ENCODE results near the gene GIT2.

GIT2 gene

DNA sequence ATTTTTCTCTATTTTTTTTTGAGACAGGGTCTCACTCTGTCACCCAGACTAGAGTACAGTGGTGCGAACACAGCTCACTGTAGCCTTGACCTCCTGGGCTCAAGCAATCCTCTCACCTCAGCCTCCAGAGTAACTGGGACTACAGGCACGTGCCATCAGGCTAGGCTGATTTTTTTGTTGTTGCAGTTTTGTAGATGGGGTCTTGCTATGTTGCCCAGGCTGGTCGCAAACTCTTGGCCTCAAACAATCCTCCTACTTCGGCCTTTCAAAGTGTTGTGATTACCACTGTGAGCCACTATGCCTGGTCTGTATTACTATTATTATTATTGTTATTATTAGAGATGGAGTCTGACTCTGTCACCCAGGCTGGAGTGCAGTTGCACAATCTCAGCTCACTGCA lies 23.3 kb downstream of the GIT2 start:
- no peak for DNase-seq (ENCODE audit: low spot score)

DNA sequence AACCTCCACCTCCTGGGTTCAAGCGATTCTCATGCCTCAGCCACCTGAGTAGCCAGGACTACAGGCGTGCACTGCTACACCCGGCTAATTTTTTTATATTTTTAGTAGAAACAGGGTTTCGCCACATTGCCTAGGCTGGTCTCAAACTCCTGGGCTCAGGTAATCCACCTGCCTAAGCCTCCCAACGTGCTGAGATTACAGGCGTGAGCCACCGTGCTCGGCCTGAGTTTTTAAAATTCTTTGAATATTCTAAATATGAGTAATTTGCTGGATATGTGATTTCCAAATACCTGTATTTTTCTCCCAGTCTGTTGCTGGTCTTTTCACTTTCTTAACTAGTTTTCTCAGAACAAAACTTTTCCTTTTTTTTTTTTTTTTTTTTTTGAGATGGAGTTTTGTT lies 27.4 kb downstream of the GIT2 start:
- no peak for DNase-seq (ENCODE audit: low spot score)

DNA sequence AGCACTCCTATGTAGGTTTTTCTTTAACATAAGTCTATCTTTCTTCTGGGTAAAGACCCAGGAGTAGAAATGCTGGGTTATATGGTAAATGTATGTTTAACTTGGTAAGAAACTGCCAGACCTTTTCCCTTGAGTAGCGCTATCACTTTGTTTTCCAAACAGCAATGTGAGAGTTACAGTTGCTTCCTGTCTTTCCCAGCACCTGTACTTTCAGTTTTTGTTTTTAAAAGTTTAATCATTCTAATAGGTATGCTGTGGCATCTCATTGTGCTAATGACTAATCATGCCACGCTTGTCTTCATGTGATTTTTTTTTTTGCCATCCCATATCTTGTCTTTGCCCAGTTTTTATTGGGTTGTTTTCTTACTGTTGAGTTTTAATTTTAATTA lies 28.1 kb downstream of the GIT2 start:
- DNase-seq (ENCODE audit: low spot score), result no peak

DNA sequence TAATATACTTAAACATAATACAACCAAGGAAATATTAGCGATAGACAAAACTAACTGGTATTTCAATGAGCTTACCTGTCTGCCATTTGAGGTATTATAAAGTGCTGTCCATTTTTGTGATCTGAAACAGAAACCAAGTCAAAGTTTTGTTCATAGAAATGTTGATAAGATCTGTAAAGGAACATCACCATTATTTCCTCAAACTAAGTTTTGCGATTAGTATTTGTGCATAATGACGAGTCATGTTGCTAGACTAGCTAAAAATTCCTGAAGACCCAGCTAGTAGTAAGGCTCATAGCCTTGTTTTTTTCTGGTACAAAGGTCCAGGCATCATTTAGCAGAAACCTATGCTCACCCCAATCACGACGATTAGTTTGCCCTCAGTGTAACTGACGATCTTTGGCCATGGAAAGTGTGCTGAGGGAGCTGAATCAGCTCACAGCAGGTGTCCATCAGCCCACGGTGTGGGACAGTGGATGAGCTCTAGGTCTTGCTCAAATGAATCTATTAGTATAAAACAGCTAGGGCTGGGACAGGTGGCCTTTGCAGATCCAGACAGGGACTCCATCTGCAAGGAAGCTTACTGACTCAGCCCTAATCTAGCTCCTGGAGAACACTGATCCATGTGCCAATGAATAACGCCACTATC lies 28.7 kb downstream of the GIT2 start:
- DNase-seq (ENCODE audit: low spot score), result no peak

DNA sequence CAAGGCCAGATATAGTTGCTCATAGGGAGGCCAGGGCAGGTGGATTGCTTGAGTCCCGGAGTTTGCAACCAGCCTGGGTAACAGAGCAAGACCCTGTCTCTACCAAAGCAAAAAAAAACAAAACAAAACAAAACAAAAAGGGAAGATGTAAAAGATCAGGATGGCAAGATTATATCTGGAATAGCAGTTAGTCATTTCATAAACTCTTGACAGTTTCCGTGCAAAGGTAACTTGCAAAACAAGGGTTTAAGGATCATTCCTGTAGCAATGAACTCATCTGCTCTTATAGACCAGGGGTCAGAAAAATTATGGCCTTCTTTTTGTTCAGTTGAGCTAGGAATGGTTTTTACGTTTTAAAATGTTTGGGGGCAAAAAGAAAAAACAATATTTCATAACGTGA lies 29.6 kb downstream of the GIT2 start:
- no peak for DNase-seq (ENCODE audit: low spot score)

DNA sequence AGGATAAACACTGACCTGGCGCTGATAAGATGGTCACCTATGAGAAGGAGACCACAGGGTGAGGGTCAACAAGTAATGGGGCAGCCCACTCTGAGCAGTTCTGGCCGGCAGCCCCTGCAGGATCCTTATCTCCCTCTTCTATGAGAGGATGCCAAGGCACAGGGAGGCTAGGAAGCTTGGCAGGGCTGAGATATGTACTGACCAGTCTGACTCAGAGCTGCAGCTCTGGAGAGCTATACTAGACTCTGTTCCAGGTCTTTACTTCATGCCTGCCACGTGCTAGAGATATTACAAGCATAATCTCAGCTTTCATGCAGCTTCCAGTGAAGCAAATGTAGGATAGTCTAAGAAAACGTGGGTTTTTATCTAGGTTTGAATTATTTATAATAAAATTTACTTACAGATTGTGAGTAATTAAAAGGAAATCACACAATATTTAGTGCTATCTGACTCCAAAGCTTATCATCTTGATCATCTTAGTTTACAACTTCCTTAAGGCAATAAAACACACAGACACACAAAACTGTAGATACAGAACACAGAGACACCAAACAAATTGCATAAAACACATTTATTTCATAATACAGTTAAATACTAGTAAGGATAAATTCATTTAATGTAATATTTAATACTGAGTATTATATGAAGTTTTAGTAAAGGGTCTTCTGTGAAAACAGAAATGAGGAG lies 32.3 kb downstream of the GIT2 start:
- DNase-seq (ENCODE audit: low spot score), result no peak

DNA sequence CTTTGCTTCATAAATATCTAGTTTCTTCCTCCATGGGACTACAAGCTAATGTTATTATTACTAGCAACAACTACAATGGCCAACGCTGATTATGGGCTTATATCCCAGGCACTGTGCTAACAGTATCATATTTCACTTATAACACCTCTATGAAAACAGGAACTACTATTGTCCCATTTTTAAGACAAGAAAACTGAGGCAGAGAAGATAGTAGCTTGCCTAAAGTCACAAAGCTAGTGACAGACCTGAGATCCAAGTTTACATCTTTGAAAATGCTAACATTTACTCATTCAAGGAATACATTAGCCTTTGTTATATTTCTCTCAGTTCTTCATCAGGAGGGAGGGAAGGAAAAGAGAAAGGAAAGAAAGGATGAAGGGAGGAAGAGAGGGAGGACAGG lies 32.8 kb downstream of the GIT2 start:
- DNase-seq (ENCODE audit: low spot score), result no peak

DNA sequence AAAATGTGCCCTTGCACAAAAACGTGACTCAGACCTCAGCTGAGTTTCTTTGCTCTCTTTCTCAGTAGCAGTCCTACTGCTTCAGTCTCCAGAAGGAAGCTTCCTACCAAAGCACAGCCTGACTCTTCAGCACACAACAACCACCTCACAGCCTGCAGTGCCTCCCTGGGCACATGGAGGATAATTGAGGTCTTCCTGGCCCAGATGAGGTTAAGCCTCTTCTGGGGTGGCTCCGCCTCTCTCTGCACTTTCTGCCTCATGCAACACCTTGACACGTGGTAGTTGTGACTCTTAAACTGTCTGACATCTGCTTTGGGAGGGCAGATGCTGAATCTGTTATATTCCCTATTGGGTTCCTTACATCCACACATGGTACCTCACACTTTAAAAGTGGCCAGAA lies 33.8 kb downstream of the GIT2 start:
- DNase-seq (ENCODE audit: low spot score), result no peak

DNA sequence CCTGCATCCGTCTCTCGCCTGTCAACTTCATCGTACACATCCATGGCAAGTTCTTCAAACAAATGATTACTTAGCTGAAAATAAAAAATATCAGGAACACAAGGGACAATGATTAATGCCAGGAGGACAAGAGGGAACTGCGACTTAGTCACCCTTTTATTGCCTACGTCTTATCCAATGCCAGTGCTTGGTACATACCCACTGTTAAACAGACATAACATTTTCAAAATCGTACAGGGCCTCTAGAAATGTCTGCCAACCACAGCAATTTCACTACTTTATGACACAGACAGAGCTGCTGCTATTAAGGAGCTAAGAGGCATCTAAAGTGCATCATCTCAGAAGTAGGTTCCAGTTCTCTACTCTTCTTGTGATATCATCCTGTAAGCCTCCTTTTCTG lies 34.6 kb downstream of the GIT2 start:
- DNase-seq (ENCODE audit: low spot score), result no peak

DNA sequence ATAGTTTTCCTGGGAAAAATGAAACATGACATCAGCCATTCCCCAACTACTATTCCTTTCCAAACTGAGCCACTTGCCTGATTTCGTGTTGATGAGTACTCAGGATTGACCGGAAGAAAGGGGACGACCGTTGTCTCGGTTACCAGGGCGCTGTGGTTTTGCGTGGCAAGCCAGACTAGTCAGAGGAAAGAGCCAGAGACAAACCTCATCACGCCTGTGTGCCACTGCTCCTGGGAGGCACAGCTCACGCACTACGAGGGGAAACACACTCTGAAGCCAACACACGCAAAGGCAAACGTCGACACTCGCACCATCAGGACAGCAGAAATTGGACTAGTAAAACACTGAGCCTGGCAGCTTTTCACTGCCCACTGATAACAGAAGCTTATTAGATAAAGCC lies 35.0 kb downstream of the GIT2 start:
- no peak for DNase-seq (ENCODE audit: low spot score)

DNA sequence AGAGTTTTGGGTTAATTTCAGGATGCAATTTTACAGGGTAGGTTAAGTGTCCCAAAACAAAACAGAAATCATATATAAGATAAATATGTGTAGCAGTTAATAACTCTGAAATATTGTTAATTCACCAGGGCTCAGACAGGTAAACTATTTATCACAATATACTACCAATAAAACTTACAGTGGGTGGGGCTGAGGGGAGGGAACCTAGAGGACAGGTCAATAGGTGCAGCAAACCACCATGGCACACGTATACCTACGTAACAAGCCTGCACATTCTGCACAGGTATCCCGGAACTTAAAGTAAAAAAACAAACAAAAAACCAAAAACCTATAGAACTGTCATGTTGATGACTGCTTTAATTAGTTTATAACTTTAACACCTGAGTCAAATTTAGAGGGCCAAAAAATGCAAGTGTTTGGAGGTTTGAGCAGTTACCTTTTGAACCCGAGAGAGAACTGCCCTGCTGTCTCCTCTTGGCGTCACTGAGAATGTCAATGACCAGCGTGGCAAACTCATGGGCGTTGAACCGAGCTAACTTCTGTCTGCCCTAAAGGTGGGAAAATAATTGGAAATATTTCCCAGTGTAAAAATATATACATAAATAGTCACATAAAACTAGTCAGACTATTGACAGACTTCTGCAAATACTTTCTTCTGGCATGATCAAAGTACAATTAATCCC lies 36.6 kb downstream of the GIT2 start:
- DNase-seq (ENCODE audit: low spot score), result no peak

DNA sequence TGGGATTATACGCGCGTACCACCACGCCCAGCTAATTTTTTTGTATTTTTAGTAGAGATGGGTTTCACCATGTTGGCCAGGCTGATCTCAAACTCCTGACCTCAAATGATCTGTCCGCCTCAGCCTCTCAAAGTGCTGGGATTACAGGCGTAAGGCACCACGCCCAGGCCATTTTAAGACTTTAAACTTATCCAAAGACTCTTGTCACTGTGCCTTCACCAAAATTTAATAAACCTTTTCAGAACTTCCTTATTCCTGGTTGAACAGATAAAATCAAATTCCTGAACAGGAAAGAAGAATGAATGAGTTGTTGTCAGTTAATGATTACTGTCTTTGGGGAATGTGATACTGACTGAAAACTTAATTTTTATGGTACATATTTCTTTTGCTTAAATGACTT lies 37.8 kb downstream of the GIT2 start:
- DNase-seq (ENCODE audit: low spot score), result no peak

DNA sequence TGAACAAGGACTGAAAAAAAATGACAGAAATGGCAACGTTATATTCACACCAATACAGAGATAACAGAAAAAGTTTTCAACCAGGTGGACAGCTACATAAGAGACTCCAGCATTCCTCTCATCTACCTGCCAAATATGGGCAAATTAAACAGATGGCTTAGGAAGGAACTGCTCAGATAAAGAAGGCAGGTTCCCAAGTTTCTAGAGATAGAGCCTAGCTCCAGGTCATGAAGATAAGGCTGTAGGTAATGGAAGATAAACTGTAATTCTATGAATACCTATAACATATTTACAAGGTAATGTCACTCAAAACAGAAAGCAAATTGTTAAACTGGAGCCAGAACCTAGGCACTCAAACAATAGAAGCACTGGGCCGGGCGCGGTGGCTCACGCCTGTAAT lies 42.5 kb downstream of the GIT2 start:
- no peak for DNase-seq (ENCODE audit: low spot score)

DNA sequence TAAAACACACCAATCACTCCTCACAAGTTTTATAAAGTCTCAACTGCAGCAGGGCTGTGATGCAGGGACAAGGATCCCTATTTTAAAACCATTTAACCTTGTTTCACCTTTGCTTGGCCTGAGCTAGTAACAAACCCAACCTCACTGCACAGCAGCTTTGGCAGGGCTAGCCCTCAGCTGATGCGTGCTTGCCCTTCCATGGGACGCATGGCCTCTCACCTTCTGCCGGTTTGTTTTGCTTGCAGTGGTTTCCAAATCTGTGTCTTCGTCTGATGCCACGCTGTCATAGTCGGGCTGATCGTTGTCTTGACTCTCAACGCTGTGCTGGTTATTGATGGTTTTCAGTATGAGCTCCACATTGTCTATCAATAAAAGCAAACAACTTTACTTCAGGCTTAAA lies 43.3 kb downstream of the GIT2 start:
- no peak for DNase-seq (ENCODE audit: low spot score)

DNA sequence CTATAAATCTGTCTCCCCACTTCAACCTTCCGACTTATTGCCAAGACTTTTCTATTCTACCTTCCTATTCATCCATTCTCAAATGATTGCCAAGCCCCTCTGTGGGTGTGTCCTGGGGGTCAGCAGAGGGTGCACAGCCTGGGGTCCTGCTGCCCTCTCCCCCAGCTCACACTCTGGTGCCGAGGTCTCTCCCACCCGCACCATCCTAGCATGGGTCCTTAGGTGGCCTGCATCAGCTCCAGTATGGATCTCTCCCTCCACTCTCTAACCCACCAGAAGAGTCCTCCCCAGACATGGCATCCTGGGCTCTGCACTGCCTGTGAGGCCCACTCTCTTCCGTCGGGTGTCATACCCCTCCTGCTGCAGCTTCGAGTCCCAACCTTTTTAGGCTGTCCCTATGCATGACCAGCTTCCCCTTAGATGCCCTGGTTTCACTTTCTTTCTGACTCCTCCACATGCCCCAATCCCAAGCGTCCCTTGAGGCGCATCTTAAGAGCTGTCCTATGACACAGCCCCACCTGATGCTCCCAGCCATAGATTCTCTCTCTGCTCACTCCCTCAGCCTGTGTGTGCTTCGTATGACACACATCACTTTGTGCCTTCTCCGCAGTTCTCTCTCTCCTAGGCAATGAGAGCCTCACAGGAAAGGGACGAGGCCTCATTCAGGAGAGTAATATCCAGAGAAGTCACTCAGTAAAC lies 43.9 kb downstream of the GIT2 start:
- peak; percentile 52 for DNase-seq (ENCODE audit: low spot score)

DNA sequence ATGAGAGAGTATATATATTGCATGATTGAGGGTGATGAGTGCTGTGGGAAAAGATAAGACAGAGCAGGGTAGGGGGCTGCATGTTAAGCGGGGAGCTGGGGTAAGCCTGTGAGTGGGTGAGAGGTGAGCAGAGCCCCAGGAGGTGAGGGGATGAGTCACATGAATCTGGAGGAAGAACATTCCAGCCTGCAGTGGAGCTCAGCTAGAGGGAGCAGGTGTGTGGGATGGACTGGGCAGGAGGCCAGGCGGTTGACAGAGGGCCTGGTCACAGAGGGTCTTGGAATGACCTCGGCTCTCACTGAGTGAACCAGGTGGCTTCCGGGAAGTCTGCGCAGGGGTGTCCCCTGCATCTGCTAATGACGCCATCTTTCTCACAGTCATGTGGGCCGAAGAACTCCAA lies 44.4 kb downstream of the GIT2 start:
- DNase-seq (ENCODE audit: low spot score), result no peak

DNA sequence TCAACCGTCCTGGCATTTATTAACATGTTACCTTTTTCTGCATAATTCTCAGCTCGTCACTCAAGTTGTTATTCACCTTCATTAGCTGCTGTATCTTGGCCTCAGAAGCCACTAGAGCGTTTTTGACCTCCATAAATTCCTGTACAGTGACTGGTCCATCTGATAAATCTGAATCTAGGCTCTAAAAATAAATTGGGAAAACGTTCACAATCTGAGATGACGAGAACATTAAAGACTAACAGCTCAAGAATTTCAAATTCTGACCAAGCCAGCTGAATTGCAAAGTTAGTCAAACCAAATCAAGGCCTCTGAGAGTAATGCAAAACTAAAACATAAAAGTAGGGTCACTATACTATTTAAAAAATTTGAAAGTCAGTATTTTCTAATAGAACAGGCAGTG lies 45.0 kb downstream of the GIT2 start:
- DNase-seq (ENCODE audit: low spot score), result no peak

DNA sequence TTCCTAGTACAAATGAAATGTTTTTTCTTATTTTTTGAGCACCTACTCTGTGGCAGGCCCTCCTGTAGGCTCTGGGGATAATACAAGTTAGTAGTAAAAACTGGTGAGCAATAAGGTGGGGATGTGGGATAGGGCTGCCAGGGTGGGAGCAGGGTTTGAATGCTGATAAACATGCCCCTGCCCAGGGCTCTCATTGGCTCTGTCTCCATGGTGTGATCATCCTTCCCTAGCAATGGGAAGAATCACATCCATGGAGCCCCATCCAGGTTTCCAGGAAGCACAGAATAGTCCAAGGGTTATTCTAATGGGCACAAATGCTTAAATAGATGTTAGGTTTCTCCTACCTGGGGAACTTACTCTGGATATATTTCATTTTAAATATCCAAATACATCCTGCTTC lies 45.5 kb downstream of the GIT2 start:
- no peak for DNase-seq (ENCODE audit: low spot score)

DNA sequence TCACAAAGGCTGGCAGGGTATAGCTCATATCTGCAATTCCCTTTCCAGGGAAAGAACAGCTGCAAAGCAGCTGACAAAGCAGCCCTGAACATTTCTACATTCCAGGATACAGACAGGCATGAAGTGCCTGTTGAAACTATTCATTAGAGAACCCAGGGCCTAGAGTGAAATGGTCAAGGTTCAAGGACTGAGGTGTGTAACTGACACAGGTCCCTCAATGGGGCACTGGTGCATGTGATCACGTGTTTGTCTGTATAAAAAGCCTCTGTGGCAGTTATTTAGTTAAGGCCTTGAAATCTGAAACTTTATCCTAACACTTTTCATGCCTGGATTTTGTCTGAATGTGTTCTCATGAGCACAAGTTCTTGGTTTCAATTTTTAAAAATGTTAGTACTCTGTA lies 47.1 kb downstream of the GIT2 start:
- no peak for DNase-seq (ENCODE audit: low spot score)

DNA sequence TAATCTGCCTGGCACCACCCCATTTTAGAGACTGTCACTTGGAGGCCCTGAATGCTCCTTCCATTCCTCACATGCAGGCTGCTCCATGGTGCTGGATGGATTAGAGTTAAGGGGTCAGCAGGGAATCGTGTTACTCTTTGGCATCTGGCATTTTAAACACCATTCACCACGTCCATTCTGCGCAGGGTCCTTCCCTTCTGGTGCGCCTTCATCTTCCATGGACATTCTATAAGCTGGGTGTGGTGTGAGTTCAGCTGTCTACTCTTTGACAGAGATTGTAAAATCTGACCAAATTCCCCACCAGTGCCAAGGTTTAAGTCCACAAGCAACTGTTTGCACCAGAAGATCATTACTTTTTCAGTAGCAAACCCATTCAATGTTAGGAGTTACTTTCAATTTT lies 47.8 kb downstream of the GIT2 start:
- DNase-seq (ENCODE audit: low spot score), result no peak

DNA sequence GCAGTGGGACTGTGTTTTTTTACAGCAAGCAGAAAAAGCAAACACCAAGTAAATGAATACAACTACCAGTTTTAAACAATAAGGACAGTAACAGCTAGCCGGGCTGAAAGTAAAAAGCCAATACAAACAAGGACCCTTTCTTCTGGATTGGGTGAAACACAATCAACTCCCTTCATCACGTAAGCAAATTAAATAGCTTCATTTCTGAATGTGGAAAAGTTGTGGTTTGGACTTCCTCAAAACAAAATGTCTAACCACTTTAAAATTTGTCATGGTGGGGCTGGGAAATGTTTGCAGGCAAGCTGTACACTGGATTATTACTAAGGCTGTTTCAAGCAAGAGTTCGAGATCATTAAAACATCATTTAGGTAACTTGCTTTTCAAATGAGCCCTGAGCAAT lies 48.6 kb downstream of the GIT2 start:
- DNase-seq (ENCODE audit: low spot score), result no peak

DNA sequence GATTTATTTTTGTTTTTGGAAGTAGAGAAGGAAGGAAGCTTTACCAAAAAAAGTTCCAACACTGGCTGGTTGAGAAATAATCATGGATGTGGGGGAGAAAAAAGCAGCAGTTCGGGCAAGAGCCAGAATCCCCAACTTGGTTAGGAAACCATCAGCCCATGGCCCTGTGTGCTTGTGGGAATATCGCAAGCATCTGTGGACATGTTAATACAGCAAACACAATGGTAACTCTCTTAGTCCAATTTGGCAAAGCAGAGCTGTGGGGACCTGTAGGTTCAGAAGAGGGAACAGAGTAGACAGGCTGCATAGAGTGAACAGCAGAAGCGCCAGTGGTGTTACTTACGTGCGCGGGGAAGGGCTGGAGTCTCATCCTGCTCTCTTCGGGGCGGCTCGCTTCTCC lies 49.3 kb downstream of the GIT2 start:
- no peak for DNase-seq (ENCODE audit: low spot score)

DNA sequence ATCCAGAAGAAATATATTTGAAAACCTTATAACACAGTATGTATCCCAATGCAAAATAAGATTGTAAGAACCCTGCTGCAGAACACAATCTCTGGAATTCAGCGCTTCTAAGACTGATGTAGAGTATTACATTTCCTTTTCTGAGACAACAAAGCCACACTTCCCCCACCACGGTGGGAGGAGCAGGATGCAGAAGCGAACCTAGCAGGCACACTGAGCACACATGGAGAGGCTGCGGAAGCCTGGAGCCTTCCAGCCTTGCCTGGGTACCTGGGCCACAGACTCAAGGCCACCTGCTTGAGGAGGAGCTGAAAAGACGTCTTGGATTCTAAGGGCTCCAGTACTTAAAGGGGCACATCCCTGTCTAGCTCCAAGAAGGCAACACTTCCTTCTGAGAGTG lies 49.7 kb downstream of the GIT2 start:
- DNase-seq (ENCODE audit: low spot score), result peak; percentile 59

All from Ammon's horn (tissue), 1 donor.